Adrenal gland (tissue), 12 donors: ENCODE results near the gene CA5A. TPM values are rescaled to one million over a fixed set of nuclear protein-coding genes. Genes with fewer than 3 reads are reported as not detected.

Experiments
- DNase-seq, 7 donors: peaks; one replicate each; pipeline ENCODE4 v3.0.0-alpha.2; 2019 to 2020
- H3K27ac ChIP-seq, 5 donors: fragments of 200-600 bp; sonication (generic) in 4 of 5; 1 replicate in 3 of 5; 2 replicates in 2 of 5; pipeline versions ENCODE4 v1.5.1 to v1.8.0; 2016 to 2020; ENCODE audit warnings: mild to moderate bottlenecking in 1 of 5
- H3K27me3 ChIP-seq: fragments of 200-600 bp; 2 replicates; pipeline ENCODE4 v1.8.0; 2021
- H3K36me3 ChIP-seq, 2 donors: fragments of 200-600 bp; replicated peaks in 1 of 2; 1 replicate in 1 of 2; 2 replicates in 1 of 2; pipeline versions ENCODE4 v1.5.1 to v1.8.0; 2018 to 2022
- H3K4me1 ChIP-seq, 2 donors: fragments of 200-600 bp; replicated peaks in 1 of 2; 1 replicate in 1 of 2; 2 replicates in 1 of 2; pipeline versions ENCODE4 v1.5.1 to v1.8.0; 2018 to 2021
- H3K4me3 ChIP-seq, 4 donors: fragments of 200-600 bp; sonication (generic) in 3 of 4; one replicate each; pipeline ENCODE4 v1.5.1; 2016 to 2018
- H3K9me3 ChIP-seq, 3 donors: fragments of 200-600 bp; sonication (generic) in 1 of 3; replicated peaks in 1 of 3; 1 replicate in 2 of 3; 2 replicates in 1 of 3; pipeline versions ENCODE4 v1.5.1 to v1.8.0; 2016 to 2021
- CTCF ChIP-seq, 6 experiments: fragments of 450-650 bp in 4 of 6; fragments of 200-600 bp in 2 of 6; sonication (generic) in 1 of 6; IDR thresholded peaks; 1 replicate in 5 of 6; 2 replicates in 1 of 6; pipeline versions ENCODE4 v1.5.1 to v1.8.0; 2016 to 2021; ENCODE audit warnings: antibody characterized with exemption in 6 of 6, mild to moderate bottlenecking in 2 of 6, moderate library complexity in 1 of 6
- POLR2A ChIP-seq, 2 donors: fragments of 450-650 bp; IDR thresholded peaks; one replicate each; pipeline ENCODE4 v1.6.1; 2017; ENCODE audit warnings: antibody characterized with exemption in 2 of 2, mild to moderate bottlenecking in 2 of 2, moderate library complexity in 1 of 2
- WGBS, 4 donors: extraction: QIAGEN DNeasy Blood & Tissue Kit in 2 of 4; methylation state at CpG; one replicate each; pipeline versions ENCODE4 v1.1.5 to v1.1.7; 2013 to 2017; 5-methylcytosine and 5-hydroxymethylcytosine counted together
- intact Hi-C, 2 donors: fragments of 100-400 bp; cut with DNase I; formaldehyde crosslinking; loops; one replicate each; pipeline versions ENCODE4 v1.14.1 to v1.15.0; 2022 to 2023
- polyA plus RNA-seq, 3 donors: library from polyadenylated mRNA; stranded (reverse); fragments of 200-250 nt in 2 of 3; fragments of 350-450 nt in 1 of 3; fragmentation: Illumina TruSeq in 1 of 3; extraction: RNeasy Lipid Tissue Mini Kit (QIAGEN cat#74804) in 1 of 3; gene quantifications; one replicate each; pipeline ENCODE4 v1.2.3, GENCODE V29; 2013 to 2014
- total RNA-seq, 9 donors: library from RNA; depleted of rRNA in 4 of 9; stranded (reverse); fragments of >200 nt in 4 of 9; fragments of 120-200 nt in 1 of 9; fragmentation: NEBNext Ultra II Directional in 1 of 9; extraction: Animal tissue kit (Norgen Biotek cat#: 25700) in 1 of 9; gene quantifications; one replicate each; pipeline versions ENCODE4 v1.1.0 to v1.2.4, GENCODE V29; 2013 to 2023
- donor health status: healthy with polysubstance abuse.
- donor health status: Bipolar disorder and iron deficiency.
- donor health status: DM: yes; HTN: yes; CAD: no.
- donor health status: DM: no; HTN: no; CAD: no.
- donor health status: DM: no; HTN: no; CAD: no.
- donor health status: DM: yes; HTN: yes; CAD: no.

CA5A gene
- total and polyA plus RNA-seq, 12 donors, result 0.17 to 0.56 TPM; not detected in 10

GRCh38 chr16:87845807-87846619, 90.3 kb downstream of the CA5A start:
- Histone ChIP-seq H3K27ac (no peak overlapping the region), H3K36me3 (no peaks in the 10 kb centered on the region)
- DNase-seq, result peak in 1 of 7 donors; percentile 64

GRCh38 chr16:87845213-87845612, 91.1 kb downstream of the CA5A start:
- Histone ChIP-seq H3K27me3 (no peaks in the 10 kb centered on the region), H3K4me3 (no peak overlapping the region), H3K9me3 (no peaks in the 10 kb centered on the region), H3K36me3 (no peaks in the 10 kb centered on the region), H3K27ac (no peak overlapping the region), H3K4me1 (peaks cover 0 to 8% of the 10 kb centered on the region in 2 donors)
- TF ChIP-seq POLR2A (IDR thresholded peaks at IDR 0.05) (no peak), CTCF (IDR thresholded peaks at IDR 0.05) (no peak)
- no peak for DNase-seq
- WGBS, 4 donors, result 93 to 95% (median 94%) methylated on average over 7 to 13 of the region's 13 CpGs; no CpG with 5 or more reads in 1 of the 4 donors
- intact Hi-C loops, result no loop called here

More at GRCh38 chr16:87845807-87846619, 90.3 kb downstream of the CA5A start:
- TF ChIP-seq CTCF (IDR thresholded peaks at IDR 0.05) (no peak), POLR2A (IDR thresholded peaks at IDR 0.05) (no peak)
- intact Hi-C loops, result no loop called here
- Histone ChIP-seq H3K9me3 (no peaks in the 10 kb centered on the region), H3K27me3 (no peaks in the 10 kb centered on the region), H3K4me3 (no peak overlapping the region), H3K4me1 (peaks cover 0 to 11% of the 10 kb centered on the region in 2 donors)
- 64 to 82% (median 77%) methylated on average over 8 to 31 of the region's 31 CpGs for WGBS, 4 donors

- WGBS, 4 donors, result 69 to 92% (median 77%) methylated on average over 6 to 13 of the region's 13 CpGs
- H3K4me1 ChIP-seq, result peaks cover 0 to 6% of the 10 kb centered on the region in 2 donors
- no peak for DNase-seq
- no peak overlapping the region for H3K4me3 ChIP-seq
- intact Hi-C loops, result no loop called here
- no peaks in the 10 kb centered on the region for H3K36me3 ChIP-seq
- H3K9me3 ChIP-seq, result no peaks in the 10 kb centered on the region
- no peaks in the 10 kb centered on the region for H3K27me3 ChIP-seq
- TF ChIP-seq POLR2A (IDR thresholded peaks at IDR 0.05), result no peak
- no peak for TF ChIP-seq CTCF (IDR thresholded peaks at IDR 0.05)
- no peak overlapping the region for H3K27ac ChIP-seq
Observed at GRCh38 chr16:87844809-87845208, 91.5 kb downstream of the CA5A start.

- intact Hi-C loops, result no loop called here
- H3K27me3 ChIP-seq, result no peaks in the 10 kb centered on the region
- no peak overlapping the region for H3K4me3 ChIP-seq
- DNase-seq, result no peak
- no peaks in the 10 kb centered on the region for H3K9me3 ChIP-seq
- H3K36me3 ChIP-seq, result no peaks in the 10 kb centered on the region
- H3K4me1 ChIP-seq, result peaks cover 0 to 6% of the 10 kb centered on the region in 2 donors
- TF ChIP-seq CTCF (IDR thresholded peaks at IDR 0.05) (no peak), POLR2A (IDR thresholded peaks at IDR 0.05) (no peak)
- WGBS, 4 donors, result 16 to 55% (median 46%) methylated on average over 8 to 30 of the region's 30 CpGs
- no peak overlapping the region for H3K27ac ChIP-seq
Observed at GRCh38 chr16:87844120-87844733, 92.1 kb downstream of the CA5A start.
